ENCODE measurements around the gene CELSR3.

Gene CELSR3

DNA sequence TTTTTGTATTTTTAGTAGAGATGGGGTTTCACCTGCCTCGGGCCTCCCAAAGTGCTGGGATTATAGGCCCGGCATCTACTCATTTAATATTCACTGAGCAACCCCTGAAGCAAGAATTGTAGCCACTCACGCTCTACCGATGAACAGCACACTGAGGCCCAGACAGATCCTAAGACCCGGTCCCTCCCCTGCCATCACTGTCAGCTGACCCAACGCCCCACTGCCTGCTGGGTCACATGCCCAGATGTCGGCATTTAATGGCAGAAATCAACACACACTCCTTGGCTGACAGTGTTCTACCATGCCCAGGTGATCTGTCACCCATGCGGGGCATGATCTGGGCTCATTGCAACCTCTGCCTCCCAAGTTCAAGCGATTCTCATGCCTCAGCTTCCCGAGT is 37.9 kb downstream of the CELSR3 start:
- Histone ChIP-seq H3K36me3 (ENCODE audit: insufficient read depth, low read length) (peaks cover 9% of the 10 kb centered on the region), H3K4me1 (ENCODE audit: insufficient read depth, low read length) (peaks cover 7% of the 10 kb centered on the region; the same call in 1 of the 2 replicates), H3K9ac (ENCODE audit: low read depth, low read length) (no peak overlapping the region), H3K9me3 (ENCODE audit: control insufficient read depth, insufficient read depth, low read length) (no peaks in the 10 kb centered on the region)

DNA sequence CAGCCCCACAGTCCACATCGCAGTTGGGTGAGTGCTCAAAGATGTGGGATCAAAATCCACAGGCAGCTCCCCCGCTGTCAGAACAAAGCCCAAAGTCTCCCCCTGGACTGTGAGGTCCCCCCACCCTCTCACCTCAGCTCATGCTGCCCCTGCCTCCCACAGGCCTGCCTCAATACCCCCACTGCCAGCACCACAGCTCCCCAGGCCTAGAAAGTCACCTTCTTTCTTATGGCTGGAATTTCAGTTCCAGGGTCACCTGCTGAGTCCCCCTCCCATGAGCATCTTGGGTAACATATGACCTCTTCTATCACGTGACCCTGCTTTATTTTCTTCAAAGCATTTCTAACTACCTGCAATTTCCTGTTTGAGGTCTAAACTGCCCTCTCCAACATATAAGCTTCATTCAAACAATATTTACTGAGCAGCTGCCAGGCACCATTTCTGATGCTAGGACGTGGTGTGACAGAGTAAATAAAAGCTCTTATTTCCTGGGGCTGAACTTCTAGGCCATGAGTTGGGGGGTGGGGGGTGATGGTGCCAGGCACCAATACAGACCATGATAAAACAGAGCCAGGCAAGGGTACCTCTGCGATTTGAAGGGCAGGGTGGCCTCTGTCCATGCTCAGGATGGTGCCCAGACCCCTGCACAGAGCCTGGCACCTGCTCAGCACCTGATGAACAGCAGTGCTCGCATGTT is 38.7 kb downstream of the CELSR3 start:
- no peak overlapping the region for H3K9ac ChIP-seq (ENCODE audit: low read depth, low read length)
- peaks cover 6% of the 10 kb centered on the region for H3K36me3 ChIP-seq (ENCODE audit: insufficient read depth, low read length)
- H3K9me3 ChIP-seq (ENCODE audit: control insufficient read depth, insufficient read depth, low read length) = no peaks in the 10 kb centered on the region
- peaks cover 7% of the 10 kb centered on the region; the same call in 1 of the 2 replicates for H3K4me1 ChIP-seq (ENCODE audit: insufficient read depth, low read length)

DNA sequence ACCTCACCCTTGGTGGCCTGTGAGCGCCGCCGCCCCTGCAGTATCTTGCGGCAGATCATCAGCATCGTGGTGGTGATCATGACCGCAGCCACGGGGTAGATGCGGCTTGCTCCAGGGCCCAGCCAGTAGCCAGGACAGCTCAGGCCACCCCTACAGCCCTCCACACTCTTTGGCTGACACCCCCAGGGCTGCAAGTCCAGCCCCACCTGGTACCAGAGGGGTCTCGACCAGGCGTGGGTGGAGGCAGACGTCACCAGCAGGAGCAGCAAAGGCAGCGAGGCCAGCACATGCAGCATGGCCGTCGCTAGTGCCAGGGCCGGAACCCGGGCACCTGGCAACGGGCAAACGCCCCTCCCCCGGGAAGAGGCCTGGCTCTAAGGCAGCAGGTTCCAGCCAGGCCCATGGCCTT is 41.2 kb downstream of the CELSR3 start, which contains the start of gene TMEM89:
Gene TMEM89, minus strand, starts transcription at position 309 of the 409 bp plus-strand sequence. Its CDS starts 13 bp downstream, at position 296.
- Histone ChIP-seq H3K9me3 (ENCODE audit: control insufficient read depth, insufficient read depth, low read length) (peaks cover 11% of the 10 kb centered on the region), H3K4me1 (ENCODE audit: insufficient read depth, low read length) (peaks cover 7% of the 10 kb centered on the region; the same call in 1 of the 2 replicates), H3K36me3 (ENCODE audit: insufficient read depth, low read length) (peaks cover 6% of the 10 kb centered on the region), H3K9ac (ENCODE audit: low read depth, low read length) (no peak within 1 kb of the TSS)

DNA sequence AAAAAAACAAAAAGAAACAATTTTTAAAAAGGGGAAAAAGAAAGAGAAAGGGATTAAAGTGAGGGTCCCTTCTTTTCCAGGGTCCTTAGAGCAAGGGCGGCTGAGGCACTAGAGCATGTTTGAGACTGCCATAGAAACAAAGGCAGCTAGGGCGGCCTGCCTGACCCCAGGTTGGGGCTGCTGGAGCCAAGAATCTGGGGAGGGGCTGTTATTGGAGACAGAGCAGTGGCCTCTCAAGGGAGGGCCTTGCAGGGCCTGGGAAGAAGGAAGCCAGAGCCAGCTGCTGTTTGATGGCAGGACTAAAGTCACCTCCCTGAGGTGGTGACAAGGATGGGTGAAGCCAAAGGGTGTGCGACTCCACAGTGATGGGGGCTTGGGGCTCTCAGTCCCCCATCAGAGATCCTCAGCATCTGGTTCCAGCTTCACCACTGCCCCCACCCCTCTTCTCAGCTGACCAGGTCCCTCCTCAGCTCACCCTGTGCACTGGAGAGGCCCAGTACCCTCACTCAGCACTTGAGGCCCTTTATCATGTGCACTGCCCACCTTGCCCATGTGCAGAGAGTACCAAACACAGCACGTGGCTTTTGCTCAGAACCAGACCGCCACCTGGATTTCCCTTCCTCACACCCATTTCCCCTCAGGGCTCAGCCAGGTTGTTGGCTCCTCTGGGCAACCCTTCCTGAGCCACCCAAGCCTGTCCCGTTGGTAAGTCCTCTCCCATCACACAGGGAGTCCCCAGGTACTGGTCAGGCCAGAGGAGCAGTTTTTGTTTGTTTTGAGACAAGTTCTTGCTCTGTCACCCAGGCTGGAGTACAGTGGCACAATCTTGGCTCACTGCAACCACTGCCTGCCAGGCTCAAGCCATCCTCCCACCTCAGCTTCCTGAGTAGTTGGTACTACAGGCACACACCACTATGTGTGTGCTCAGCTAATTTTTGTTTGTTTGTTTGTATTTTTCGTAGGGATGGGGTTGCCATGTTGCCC is 42.9 kb downstream of the CELSR3 start:
- Histone ChIP-seq H3K4me1 (ENCODE audit: insufficient read depth, low read length) (peaks cover 7% of the 10 kb centered on the region; the same call in 1 of the 2 replicates), H3K9me3 (ENCODE audit: control insufficient read depth, insufficient read depth, low read length) (peaks cover 11% of the 10 kb centered on the region), H3K36me3 (ENCODE audit: insufficient read depth, low read length) (peaks cover 4% of the 10 kb centered on the region; the same call in 1 of the 2 replicates), H3K9ac (ENCODE audit: low read depth, low read length) (no peak overlapping the region)

DNA sequence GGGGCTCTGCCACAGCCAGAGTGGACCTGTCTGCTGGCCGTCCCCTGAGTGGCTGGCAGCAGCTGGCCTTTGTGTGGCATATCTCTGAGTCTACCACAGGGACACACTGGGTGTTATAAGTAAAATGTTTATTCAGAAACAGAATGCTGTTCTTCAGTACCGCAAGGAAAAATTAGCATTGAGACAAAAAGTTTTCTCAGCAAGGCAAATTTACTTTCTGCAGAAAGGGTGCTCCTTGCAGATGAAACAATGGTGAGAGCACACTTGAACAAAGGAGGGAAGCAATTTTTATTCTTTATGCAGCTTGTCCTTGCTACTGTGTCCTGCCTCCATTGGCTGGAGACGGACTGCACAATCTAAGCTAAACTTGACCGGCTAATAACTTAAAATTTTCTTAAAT is 45.1 kb downstream of the CELSR3 start:
- H3K4me1 ChIP-seq (ENCODE audit: insufficient read depth, low read length) = no peaks in the 10 kb centered on the region
- peaks cover 4% of the 10 kb centered on the region; the same call in 1 of the 2 replicates for H3K36me3 ChIP-seq (ENCODE audit: insufficient read depth, low read length)
- H3K9ac ChIP-seq (ENCODE audit: low read depth, low read length) = no peak overlapping the region
- H3K9me3 ChIP-seq (ENCODE audit: control insufficient read depth, insufficient read depth, low read length) = peaks cover 11% of the 10 kb centered on the region

DNA sequence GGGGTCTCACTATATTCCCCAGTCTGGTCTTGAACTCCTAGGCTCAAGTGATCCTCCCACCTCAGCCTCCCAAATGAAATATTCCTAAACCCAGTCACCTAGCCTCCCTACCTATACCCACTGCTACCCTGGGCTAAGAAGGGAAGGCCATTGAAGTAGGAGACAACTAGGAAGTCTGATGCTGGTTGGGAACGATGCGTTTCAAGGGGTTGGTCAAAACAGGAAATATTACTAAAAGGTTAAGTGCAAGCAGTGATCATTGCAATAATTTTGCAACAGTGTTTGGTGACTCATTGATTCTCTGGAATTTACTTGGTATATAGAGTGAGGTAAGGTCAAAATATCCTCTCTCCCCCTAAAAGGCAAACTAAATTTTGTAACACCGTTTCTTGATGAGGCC is 48.6 kb downstream of the CELSR3 start:
- Histone ChIP-seq H3K4me1 (ENCODE audit: insufficient read depth, low read length) (peaks cover 4% of the 10 kb centered on the region; the same call in 1 of the 2 replicates), H3K9ac (ENCODE audit: low read depth, low read length) (no peak overlapping the region), H3K36me3 (ENCODE audit: insufficient read depth, low read length) (no peaks in the 10 kb centered on the region), H3K9me3 (ENCODE audit: control insufficient read depth, insufficient read depth, low read length) (peaks cover 11% of the 10 kb centered on the region)

DNA sequence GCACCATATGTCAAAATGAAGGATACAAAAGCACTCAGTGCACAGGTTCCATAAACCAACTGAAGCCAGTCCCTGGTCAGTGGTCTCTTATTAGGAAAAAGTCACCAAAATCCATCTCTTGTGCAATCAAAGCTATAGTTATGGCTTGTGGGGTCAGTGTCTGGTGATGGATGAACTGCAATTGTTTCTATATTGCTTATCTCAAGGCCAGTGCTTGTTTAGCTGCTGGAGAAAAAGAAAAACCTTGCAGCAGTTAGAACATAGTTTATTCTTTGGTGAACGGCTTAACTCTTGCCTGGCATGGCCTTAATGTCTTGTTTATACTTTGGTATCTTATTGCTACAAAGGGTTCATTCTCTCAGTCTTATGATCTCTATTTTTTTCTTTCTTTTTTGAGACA is 50.4 kb downstream of the CELSR3 start:
- Histone ChIP-seq H3K36me3 (ENCODE audit: insufficient read depth, low read length) (peaks cover 6% of the 10 kb centered on the region; the same call in 1 of the 2 replicates), H3K4me1 (ENCODE audit: insufficient read depth, low read length) (peaks cover 7% of the 10 kb centered on the region; the same call in 1 of the 2 replicates), H3K9ac (ENCODE audit: low read depth, low read length) (no peak overlapping the region), H3K9me3 (ENCODE audit: control insufficient read depth, insufficient read depth, low read length) (peaks cover 4% of the 10 kb centered on the region)

DNA sequence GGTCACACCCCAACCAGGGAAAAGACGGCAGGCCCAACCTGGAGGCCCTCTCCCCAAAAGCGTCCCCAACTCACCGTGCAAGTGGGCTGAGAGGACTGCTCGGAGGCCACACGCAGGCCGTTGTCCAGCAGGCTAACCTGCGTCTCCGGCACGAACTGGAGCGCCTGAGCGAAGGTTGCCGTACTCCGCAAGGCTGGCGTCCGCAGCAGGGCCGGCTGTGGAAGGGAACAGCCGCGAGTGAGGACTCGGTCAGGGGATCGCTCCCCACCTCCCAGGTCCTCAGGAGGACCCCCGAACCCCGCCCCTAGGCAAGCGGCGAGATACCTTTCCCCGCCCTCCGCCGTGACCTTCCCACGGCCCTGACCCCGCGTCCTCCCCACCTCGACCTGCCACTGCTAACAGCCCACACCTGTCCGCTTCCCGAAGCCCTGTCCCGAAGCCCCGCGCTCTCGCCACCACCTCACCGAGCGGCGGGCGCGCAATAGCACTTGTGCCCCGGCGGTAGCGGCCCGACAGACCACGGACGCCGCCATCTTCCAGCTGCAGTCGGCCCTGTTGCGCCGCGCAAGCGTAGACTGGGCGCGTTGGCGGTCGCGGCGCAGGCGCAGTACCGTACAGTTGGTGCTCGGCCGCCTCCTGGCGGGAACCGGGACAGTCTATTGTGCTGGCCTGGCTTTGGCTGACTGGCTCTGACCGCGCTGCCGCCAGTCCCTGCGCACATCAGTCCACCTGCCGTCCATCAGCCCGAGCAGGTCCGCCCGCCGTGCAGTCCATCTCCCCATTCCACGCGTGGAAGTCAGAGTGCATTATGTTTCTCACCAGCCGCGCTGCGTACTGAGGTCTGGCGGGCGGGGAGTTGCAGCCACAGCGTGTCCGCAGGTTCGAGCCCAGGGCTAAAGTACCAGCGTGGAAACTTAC is 53.3 kb downstream of the CELSR3 start, which contains the start of gene UQCRC1:
Gene UQCRC1, minus strand, starts transcription at position 559 of the 918 bp plus-strand sequence. Its CDS starts 26 bp downstream, at position 533.
- Histone ChIP-seq H3K4me1 (ENCODE audit: insufficient read depth, low read length) (peaks cover 7% of the 10 kb centered on the region; the same call in 1 of the 2 replicates), H3K9me3 (ENCODE audit: control insufficient read depth, insufficient read depth, low read length) (no peaks in the 10 kb centered on the region)

DNA sequence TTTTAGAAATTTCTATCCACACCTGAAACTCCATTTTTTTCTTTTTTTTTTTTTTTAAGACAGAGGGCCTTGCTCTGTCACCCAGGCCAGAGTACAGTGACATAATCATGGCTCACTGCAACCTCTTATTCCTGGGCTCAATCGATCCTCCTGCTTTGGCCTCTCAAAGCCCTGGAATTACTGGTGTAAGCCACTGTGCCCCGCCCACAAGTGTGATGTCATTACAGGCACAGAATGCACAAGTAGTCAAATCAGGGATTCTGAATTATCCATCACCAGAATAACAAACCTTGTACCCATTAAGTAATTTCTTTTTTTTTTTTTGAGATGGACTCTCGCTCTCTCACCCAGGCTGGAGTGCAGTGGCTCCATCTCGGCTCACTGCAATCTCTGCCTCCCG is 55.2 kb downstream of the CELSR3 start:
- peaks cover 7% of the 10 kb centered on the region; the same call in 1 of the 2 replicates for H3K4me1 ChIP-seq (ENCODE audit: insufficient read depth, low read length)
- H3K9me3 ChIP-seq (ENCODE audit: control insufficient read depth, insufficient read depth, low read length) = no peaks in the 10 kb centered on the region
- no peak overlapping the region for H3K9ac ChIP-seq (ENCODE audit: low read depth, low read length)
- H3K36me3 ChIP-seq (ENCODE audit: insufficient read depth, low read length) = peaks cover 38% of the 10 kb centered on the region

More for the DNA sequence above, 53.3 kb downstream of the CELSR3 start, which contains the start of gene UQCRC1:
- H3K9ac ChIP-seq (ENCODE audit: low read depth, low read length) = peak within 1 kb of the TSS; percentile 95
- H3K36me3 ChIP-seq (ENCODE audit: insufficient read depth, low read length) = peaks cover 26% of the 10 kb centered on the region

DNA sequence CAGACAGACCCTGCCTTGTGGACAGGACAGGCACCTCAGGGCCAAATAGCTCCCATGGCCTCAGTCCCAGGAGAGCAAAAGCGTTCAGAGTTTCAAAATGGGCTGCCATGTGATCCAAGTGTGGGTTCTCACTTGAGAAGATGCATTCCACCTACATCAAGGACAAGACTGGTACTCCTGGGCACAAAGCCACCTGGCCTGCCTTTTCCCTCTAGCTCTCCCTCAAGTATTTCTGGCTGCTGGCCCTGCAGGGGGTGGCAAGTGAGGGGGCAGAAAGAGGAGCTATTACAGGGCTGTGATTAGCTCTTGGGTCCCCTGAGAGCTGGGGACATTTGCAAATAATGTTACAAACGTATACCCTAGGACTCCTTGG is 61.1 kb downstream of the CELSR3 start:
- peaks cover 48% of the 10 kb centered on the region for H3K36me3 ChIP-seq (ENCODE audit: insufficient read depth, low read length)

DNA sequence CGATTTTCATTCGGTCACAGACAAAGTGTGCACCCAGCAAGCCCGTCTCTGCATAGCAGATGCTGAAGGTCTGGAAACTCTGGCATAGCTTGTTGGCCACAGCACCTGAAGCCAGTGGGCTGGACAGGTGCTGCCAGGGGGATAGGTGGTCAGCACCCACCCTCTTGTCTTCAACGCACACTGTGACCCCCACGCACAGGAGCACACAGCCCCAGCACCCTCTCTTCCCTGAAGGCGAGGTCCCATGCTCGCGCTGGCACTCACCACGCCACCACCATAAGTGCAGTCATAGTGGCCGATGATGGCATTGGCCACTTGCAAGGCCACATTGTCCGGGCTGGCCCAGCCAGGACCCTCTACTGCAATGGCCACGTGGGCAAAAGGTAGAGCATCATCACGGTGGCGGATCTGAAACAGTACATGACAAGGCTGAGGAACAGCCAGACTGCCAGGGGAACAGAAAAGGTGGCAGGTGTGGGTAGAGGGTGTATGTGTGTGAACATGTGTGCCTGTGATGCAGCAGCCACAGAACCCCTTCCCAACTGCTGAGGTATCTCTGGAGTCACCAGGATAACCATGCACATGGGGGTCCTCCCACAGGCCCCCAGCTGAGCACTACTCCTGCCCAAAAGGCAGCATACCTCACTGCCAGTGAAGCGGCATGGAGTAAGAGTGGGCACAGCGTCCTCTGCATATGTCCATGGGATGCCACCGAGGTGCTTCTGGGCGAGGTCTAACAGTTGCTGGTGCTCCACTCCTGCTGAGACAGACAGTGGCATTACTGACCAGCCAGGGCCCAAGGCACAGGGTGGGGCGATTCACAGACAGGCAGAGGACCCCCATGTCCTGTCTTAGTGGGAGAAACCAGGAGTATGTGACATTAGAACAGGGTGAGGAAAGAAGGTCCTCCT is 61.7 kb downstream of the CELSR3 start:
- Histone ChIP-seq H3K9ac (ENCODE audit: low read depth, low read length) (no peak overlapping the region), H3K4me1 (ENCODE audit: insufficient read depth, low read length) (peaks cover 32% of the 10 kb centered on the region), H3K9me3 (ENCODE audit: control insufficient read depth, insufficient read depth, low read length) (no peaks in the 10 kb centered on the region), H3K36me3 (ENCODE audit: insufficient read depth, low read length) (peaks cover 46% of the 10 kb centered on the region)

More for the DNA sequence above, 61.1 kb downstream of the CELSR3 start:
- Histone ChIP-seq H3K9me3 (ENCODE audit: control insufficient read depth, insufficient read depth, low read length) (no peaks in the 10 kb centered on the region), H3K4me1 (ENCODE audit: insufficient read depth, low read length) (peaks cover 26% of the 10 kb centered on the region; the same call in 1 of the 2 replicates), H3K9ac (ENCODE audit: low read depth, low read length) (no peak overlapping the region)

DNA sequence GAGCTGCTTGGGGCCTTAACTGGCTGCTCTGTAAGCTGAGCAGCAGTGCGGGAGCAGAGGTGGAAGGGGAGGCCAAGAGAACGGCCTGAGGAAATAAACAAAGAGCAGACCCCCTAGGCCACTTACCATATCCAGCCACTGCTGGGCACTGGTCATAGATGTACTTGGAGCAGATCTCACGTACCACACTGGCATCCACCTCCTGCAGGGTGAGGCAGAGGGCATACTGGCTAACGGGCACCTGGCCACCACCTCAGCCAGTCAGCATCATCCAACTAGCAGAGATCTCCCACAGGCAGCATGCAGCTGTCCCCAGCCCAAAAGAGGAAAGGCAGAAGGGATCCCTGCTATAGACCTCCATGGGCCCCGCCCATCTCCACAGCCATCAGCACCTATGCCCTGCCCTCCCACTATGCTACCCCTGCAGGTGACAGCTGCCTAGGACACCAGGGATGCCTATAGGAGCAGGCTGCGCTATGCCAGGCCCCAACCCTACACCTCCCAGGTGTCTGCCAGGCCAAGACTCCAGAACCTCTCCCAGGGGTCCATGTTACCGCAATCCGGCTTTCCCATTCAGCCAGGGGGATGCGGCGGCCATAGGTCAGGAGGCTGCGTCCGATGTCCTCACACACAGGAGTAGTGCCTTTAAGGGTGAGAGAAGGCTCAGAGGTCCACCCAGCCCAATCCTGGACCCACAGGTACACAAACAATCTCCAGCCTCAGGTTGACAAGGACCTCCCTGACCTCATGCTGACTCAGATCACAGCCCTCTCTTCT is 63.0 kb downstream of the CELSR3 start:
- peaks cover 36% of the 10 kb centered on the region for H3K4me1 ChIP-seq (ENCODE audit: insufficient read depth, low read length)
- H3K9me3 ChIP-seq (ENCODE audit: control insufficient read depth, insufficient read depth, low read length) = no peaks in the 10 kb centered on the region
- H3K9ac ChIP-seq (ENCODE audit: low read depth, low read length) = no peak overlapping the region
- H3K36me3 ChIP-seq (ENCODE audit: insufficient read depth, low read length) = peaks cover 33% of the 10 kb centered on the region

Measured in ES-I3 (cell line).